Activated CD8-positive, alpha-beta memory T cell treated with anti-CD3 and anti-CD28 coated beads, Interleukin-2, amount 50 U/mL, for 1 hour (primary cell): ENCODE results near the gene PPIH.
"Not testable (repeated sequence)": the region's sequence is repeated elsewhere in the genome, so short reads cannot be mapped to it uniquely, and the experiment has no call there.

ENCODE experiments used
- DNase-seq: peaks from one replicate; pipeline ENCODE4 v3.0.0-alpha.2; 2020; ENCODE audit errors: extremely low read depth

The PPIH gene

GRCh38 chr1:42682484-42682738, 24.2 kb downstream of the PPIH start:
- not testable (repeated sequence) for DNase-seq

- peak; percentile 17 for DNase-seq
Observed at GRCh38 chr1:42682739-42683531, 24.7 kb downstream of the PPIH start.

- no peak for DNase-seq
Observed at GRCh38 chr1:42684139-42684538, 25.9 kb downstream of the PPIH start.

GRCh38 chr1:42686418-42686817, 28.2 kb downstream of the PPIH start:
- DNase-seq: no peak

GRCh38 chr1:42689912-42690311, 31.7 kb downstream of the PPIH start:
- DNase-seq: no peak

GRCh38 chr1:42690477-42691156, 32.4 kb downstream of the PPIH start:
- no peak for DNase-seq

- no peak for DNase-seq
Observed at GRCh38 chr1:42691157-42691498, 32.9 kb downstream of the PPIH start.

GRCh38 chr1:42692461-42692860, 34.2 kb downstream of the PPIH start:
- no peak for DNase-seq

GRCh38 chr1:42692911-42693310, 34.7 kb downstream of the PPIH start:
- DNase-seq: no peak

- DNase-seq: no peak
Observed at GRCh38 chr1:42698081-42698813, 40.0 kb downstream of the PPIH start.

GRCh38 chr1:42700006-42700405, 41.8 kb downstream of the PPIH start:
- DNase-seq: no peak

GRCh38 chr1:42703888-42704464, 45.8 kb downstream of the PPIH start:
- DNase-seq: no peak

GRCh38 chr1:42712808-42713207, 54.6 kb downstream of the PPIH start:
- DNase-seq: not testable (repeated sequence)

- DNase-seq: no peak
Observed at GRCh38 chr1:42713293-42713692, 55.1 kb downstream of the PPIH start.

- not testable (repeated sequence) for DNase-seq
Observed at GRCh38 chr1:42714441-42714840, 56.2 kb downstream of the PPIH start.

GRCh38 chr1:42720868-42721267, 62.6 kb downstream of the PPIH start:
- DNase-seq: no peak

- no peak for DNase-seq
Observed at GRCh38 chr1:42721926-42722325, 63.7 kb downstream of the PPIH start.

- DNase-seq: not testable (repeated sequence)
Observed at GRCh38 chr1:42722403-42722802, 64.2 kb downstream of the PPIH start.

GRCh38 chr1:42723511-42723910, 65.3 kb downstream of the PPIH start:
- no peak for DNase-seq

GRCh38 chr1:42725820-42726219, 67.6 kb downstream of the PPIH start:
- not testable (repeated sequence) for DNase-seq
